H1 (cell line): ENCODE results near the gene LHPP. TPM values are rescaled to one million over a fixed set of nuclear protein-coding genes. Genes with fewer than 3 reads are reported as not detected.

Experiments used
- BACH1 ChIP-seq: IDR thresholded peaks from 2 replicates; pipeline ENCODE4 v1.6.1; 2012; ENCODE audit warnings: low read length, improper control_type of control experiment
- E2F6 ChIP-seq: IDR thresholded peaks from 2 replicates; pipeline ENCODE4 v1.6.1; 2012; ENCODE audit warnings: inconsistent platforms
- KDM4A ChIP-seq: IDR thresholded peaks from one replicate; pipeline ENCODE4 v1.7.1; 2012; ENCODE audit warnings: low read depth, mild to moderate bottlenecking, moderate library complexity, low read length, inconsistent platforms; ENCODE audit not compliant: severe bottlenecking
- KDM5A ChIP-seq: fragments of 200-600 bp; IDR thresholded peaks from 2 replicates; pipeline ENCODE4 v1.7.1; 2012; ENCODE audit warnings: mild to moderate bottlenecking, low read length, inconsistent platforms, mixed read lengths
- SIN3A ChIP-seq, 2 experiments: IDR thresholded peaks in 1 of 2; conservative IDR thresholded peaks in 1 of 2; 2 replicates each; pipeline ENCODE4 v1.6.1; 2011 to 2012; ENCODE audit warnings: low read length in 2 of 2, improper control_type of control experiment in 1 of 2, low read depth in 1 of 2, mild to moderate bottlenecking in 1 of 2
- SP4 ChIP-seq: IDR thresholded peaks from 2 replicates; pipeline ENCODE4 v1.6.1; 2012; ENCODE audit warnings: low read length, inconsistent platforms
- polyA plus RNA-seq, 7 experiments: library from polyadenylated mRNA; depleted of rRNA in 3 of 7; stranded (reverse) in 5 of 7; unstranded in 2 of 7; fragments of >200 nt in 5 of 7; fragments of 200-250 nt in 2 of 7; gene quantifications; 1 replicate in 5 of 7; 2 replicates in 1 of 7; 4 replicates in 1 of 7; pipeline versions ENCODE4 v1.2.1 to v1.2.3, GENCODE V29; 2011 to 2013; ENCODE audit warnings: missing spikeins in 2 of 7, mixed read lengths in 2 of 7
- total RNA-seq: library from RNA; stranded (reverse); fragmentation: NEBNext Ultra II Directional; extraction: Animal tissue kit (Norgen Biotek cat#: 25700); gene quantifications from 2 replicates; pipeline ENCODE4 v1.2.1, GENCODE V29; 2021
- TF ChIP-seq, protein P1 (sequence below): fragments of 300-600 bp; sonication (generic); IDR thresholded peaks from 2 replicates; pipeline ENCODE4 v1.7.1; 2012; ENCODE audit warnings: low read length, moderate library complexity, mild to moderate bottlenecking, inconsistent platforms; ENCODE audit not compliant: insufficient replicate concordance

The LHPP gene
- total and polyA plus RNA-seq, 2 of the 8 experiments (the other 6 are each of a cell fraction or from before 2014, with no cell fraction given) = 26.0 to 45.0 TPM

DNA sequence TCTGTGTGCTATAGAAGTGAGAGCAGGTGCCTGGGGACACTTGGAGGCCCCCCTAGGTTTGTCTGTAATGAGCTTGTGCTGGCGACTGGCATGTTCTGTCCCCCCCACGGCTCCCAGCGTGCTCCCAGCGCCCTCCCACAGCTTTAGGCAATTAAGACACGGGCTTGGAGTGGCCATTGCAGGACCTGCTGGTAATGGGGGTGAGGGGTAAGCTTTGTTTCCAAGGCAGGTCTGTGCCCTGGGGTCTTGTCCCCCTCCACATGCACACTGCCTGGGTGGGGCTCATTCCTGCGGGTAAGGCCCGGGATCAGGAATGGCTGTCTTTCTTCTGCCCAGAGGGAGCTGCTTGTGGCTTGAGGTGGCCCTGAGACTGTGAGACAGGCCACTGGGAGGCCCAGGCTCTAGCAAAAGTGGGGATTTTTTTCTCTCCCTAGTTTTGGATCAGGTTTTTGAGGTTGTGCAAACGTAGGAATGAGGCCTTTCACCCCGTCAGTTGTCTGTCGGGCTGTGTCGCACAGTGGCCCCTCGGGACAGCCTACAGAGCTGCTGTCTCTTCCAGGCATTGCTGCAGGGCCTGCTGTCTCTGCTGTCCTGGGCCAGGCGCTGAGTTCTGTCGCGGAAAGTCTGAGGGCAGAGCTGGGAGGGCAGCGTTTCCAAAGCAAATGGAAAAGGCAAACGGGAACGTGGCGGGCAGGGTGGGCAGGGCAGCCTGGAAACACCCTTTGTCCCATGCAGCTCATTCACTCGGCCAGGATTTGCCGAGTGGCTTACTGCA lies 107.4 kb downstream of the LHPP start (continued):
- TF ChIP-seq, protein P1, sequence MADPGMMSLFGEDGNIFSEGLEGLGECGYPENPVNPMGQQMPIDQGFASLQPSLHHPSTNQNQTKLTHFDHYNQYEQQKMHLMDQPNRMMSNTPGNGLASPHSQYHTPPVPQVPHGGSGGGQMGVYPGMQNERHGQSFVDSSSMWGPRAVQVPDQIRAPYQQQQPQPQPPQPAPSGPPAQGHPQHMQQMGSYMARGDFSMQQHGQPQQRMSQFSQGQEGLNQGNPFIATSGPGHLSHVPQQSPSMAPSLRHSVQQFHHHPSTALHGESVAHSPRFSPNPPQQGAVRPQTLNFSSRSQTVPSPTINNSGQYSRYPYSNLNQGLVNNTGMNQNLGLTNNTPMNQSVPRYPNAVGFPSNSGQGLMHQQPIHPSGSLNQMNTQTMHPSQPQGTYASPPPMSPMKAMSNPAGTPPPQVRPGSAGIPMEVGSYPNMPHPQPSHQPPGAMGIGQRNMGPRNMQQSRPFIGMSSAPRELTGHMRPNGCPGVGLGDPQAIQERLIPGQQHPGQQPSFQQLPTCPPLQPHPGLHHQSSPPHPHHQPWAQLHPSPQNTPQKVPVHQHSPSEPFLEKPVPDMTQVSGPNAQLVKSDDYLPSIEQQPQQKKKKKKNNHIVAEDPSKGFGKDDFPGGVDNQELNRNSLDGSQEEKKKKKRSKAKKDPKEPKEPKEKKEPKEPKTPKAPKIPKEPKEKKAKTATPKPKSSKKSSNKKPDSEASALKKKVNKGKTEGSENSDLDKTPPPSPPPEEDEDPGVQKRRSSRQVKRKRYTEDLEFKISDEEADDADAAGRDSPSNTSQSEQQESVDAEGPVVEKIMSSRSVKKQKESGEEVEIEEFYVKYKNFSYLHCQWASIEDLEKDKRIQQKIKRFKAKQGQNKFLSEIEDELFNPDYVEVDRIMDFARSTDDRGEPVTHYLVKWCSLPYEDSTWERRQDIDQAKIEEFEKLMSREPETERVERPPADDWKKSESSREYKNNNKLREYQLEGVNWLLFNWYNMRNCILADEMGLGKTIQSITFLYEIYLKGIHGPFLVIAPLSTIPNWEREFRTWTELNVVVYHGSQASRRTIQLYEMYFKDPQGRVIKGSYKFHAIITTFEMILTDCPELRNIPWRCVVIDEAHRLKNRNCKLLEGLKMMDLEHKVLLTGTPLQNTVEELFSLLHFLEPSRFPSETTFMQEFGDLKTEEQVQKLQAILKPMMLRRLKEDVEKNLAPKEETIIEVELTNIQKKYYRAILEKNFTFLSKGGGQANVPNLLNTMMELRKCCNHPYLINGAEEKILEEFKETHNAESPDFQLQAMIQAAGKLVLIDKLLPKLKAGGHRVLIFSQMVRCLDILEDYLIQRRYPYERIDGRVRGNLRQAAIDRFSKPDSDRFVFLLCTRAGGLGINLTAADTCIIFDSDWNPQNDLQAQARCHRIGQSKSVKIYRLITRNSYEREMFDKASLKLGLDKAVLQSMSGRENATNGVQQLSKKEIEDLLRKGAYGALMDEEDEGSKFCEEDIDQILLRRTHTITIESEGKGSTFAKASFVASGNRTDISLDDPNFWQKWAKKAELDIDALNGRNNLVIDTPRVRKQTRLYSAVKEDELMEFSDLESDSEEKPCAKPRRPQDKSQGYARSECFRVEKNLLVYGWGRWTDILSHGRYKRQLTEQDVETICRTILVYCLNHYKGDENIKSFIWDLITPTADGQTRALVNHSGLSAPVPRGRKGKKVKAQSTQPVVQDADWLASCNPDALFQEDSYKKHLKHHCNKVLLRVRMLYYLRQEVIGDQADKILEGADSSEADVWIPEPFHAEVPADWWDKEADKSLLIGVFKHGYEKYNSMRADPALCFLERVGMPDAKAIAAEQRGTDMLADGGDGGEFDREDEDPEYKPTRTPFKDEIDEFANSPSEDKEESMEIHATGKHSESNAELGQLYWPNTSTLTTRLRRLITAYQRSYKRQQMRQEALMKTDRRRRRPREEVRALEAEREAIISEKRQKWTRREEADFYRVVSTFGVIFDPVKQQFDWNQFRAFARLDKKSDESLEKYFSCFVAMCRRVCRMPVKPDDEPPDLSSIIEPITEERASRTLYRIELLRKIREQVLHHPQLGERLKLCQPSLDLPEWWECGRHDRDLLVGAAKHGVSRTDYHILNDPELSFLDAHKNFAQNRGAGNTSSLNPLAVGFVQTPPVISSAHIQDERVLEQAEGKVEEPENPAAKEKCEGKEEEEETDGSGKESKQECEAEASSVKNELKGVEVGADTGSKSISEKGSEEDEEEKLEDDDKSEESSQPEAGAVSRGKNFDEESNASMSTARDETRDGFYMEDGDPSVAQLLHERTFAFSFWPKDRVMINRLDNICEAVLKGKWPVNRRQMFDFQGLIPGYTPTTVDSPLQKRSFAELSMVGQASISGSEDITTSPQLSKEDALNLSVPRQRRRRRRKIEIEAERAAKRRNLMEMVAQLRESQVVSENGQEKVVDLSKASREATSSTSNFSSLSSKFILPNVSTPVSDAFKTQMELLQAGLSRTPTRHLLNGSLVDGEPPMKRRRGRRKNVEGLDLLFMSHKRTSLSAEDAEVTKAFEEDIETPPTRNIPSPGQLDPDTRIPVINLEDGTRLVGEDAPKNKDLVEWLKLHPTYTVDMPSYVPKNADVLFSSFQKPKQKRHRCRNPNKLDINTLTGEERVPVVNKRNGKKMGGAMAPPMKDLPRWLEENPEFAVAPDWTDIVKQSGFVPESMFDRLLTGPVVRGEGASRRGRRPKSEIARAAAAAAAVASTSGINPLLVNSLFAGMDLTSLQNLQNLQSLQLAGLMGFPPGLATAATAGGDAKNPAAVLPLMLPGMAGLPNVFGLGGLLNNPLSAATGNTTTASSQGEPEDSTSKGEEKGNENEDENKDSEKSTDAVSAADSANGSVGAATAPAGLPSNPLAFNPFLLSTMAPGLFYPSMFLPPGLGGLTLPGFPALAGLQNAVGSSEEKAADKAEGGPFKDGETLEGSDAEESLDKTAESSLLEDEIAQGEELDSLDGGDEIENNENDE = no peak
- TF ChIP-seq SIN3A (conservative IDR thresholded peaks at IDR 0.05 in 1 of 2, IDR thresholded peaks at IDR 0.05 in 1 of 2; ENCODE audit: low read depth in 1 of 2, low read length in 2 of 2) (no peak), SP4 (no peak), KDM4A (no peak), KDM5A (no peak), BACH1 (no peak), E2F6 (no peak)
